GM23338 (cell line): ENCODE results near the gene TRIM37. TPM values are rescaled to one million over a fixed set of nuclear protein-coding genes. Genes with fewer than 3 reads are reported as not detected.

Source experiments
- ATAC-seq: fragments of 200-7000 bp; cut with Tn5 transposase; 3 replicates; pipeline ENCODE4 v1.9.1; 2020
- DNase-seq: peaks from one replicate; pipeline ENCODE4 v3.0.0-alpha.2; 2015; ENCODE audit warnings: low spot score
- H2AFZ ChIP-seq: fragments of 200-600 bp; sonication (generic); 2 replicates; pipeline ENCODE4 v1.8.0; 2016; ENCODE audit warnings: antibody characterized with exemption, mild to moderate bottlenecking, moderate library complexity
- H3F3A ChIP-seq: fragments of 200-600 bp; sonication (generic); replicated peaks from 2 replicates; pipeline ENCODE4 v1.8.0; 2017; ENCODE audit warnings: antibody characterized with exemption, mixed run types, low read depth
- H3K27ac ChIP-seq: fragments of 200-600 bp; sonication (generic); 2 replicates; pipeline ENCODE4 v1.6.1; 2016; ENCODE audit warnings: low read depth
- H3K27me3 ChIP-seq: fragments of 200-600 bp; sonication (generic); 2 replicates; pipeline ENCODE4 v1.8.0; 2016; ENCODE audit warnings: mild to moderate bottlenecking, mixed run types, moderate library complexity; ENCODE audit not compliant: insufficient read depth
- H3K36me3 ChIP-seq: fragments of 200-600 bp; sonication (generic); 2 replicates; pipeline ENCODE4 v1.8.0; 2016; ENCODE audit warnings: mild to moderate bottlenecking; ENCODE audit not compliant: insufficient read depth
- H3K4me1 ChIP-seq: fragments of 200-600 bp; sonication (generic); 2 replicates; pipeline ENCODE4 v1.8.0; 2016; ENCODE audit warnings: mild to moderate bottlenecking, moderate library complexity; ENCODE audit not compliant: insufficient read depth
- H3K4me2 ChIP-seq: fragments of 200-600 bp; sonication (generic); 2 replicates; pipeline ENCODE4 v1.7.1; 2017; ENCODE audit warnings: mixed run types
- H3K4me3 ChIP-seq: fragments of 200-600 bp; sonication (generic); 2 replicates; pipeline ENCODE4 v1.6.1; 2016; ENCODE audit warnings: mixed run types
- H3K79me2 ChIP-seq: fragments of 200-600 bp; sonication (generic); replicated peaks from 2 replicates; pipeline ENCODE4 v1.8.0; 2017; ENCODE audit warnings: mild to moderate bottlenecking; ENCODE audit not compliant: insufficient read depth
- H3K9me2 ChIP-seq: fragments of 200-600 bp; sonication (generic); 2 replicates; pipeline ENCODE4 v1.8.0; 2017; ENCODE audit not compliant: insufficient read depth
- H4K20me1 ChIP-seq: fragments of 200-600 bp; sonication (generic); replicated peaks from 2 replicates; pipeline ENCODE4 v1.8.0; 2017; ENCODE audit warnings: mild to moderate bottlenecking; ENCODE audit not compliant: insufficient read depth
- H3K27ac Mint-ChIP-seq: 2 replicates; pipeline ENCODE4 v1.8.0; 2020; ENCODE audit warnings: inconsistent platforms, mild to moderate bottlenecking, moderate library complexity, mixed read lengths
- H3K27me3 Mint-ChIP-seq: 3 replicates; pipeline ENCODE4 v1.8.0; 2022; ENCODE audit warnings: low read depth, mild to moderate bottlenecking, moderate library complexity, mixed read lengths, inconsistent platforms; ENCODE audit not compliant: insufficient read depth, poor library complexity
- H3K36me3 Mint-ChIP-seq: 3 replicates; pipeline ENCODE4 v1.8.0; 2021; ENCODE audit warnings: low read depth, mild to moderate bottlenecking, inconsistent platforms, moderate library complexity, mixed read lengths
- H3K4me1 Mint-ChIP-seq: 3 replicates; pipeline ENCODE4 v1.8.0; 2020; ENCODE audit warnings: mild to moderate bottlenecking, inconsistent platforms, mixed read lengths
- H3K4me3 Mint-ChIP-seq: 3 replicates; pipeline ENCODE4 v1.8.0; 2021; ENCODE audit warnings: moderate library complexity, mild to moderate bottlenecking, inconsistent platforms, mixed read lengths
- H3K9me3 Mint-ChIP-seq: 3 replicates; pipeline ENCODE4 v1.8.0; 2020; ENCODE audit warnings: moderate library complexity, mild to moderate bottlenecking, inconsistent platforms, mixed read lengths
- CREB1 ChIP-seq: fragments of 250-450 bp; sonication (Bioruptor Pico); IDR thresholded peaks from 2 replicates; pipeline ENCODE4 v1.5.0; 2020; ENCODE audit warnings: low read depth, mild to moderate bottlenecking, moderate library complexity
- ETS1 ChIP-seq: IDR thresholded peaks from 2 replicates; pipeline ENCODE4 v1.6.1; 2016; ENCODE audit warnings: antibody characterized with exemption
- EZH2 ChIP-seq: fragments of 200-600 bp; sonication (generic); IDR thresholded peaks from one replicate; pipeline ENCODE4 v1.8.0; 2017; ENCODE audit warnings: antibody characterized with exemption, mild to moderate bottlenecking, low read depth; ENCODE audit not compliant: unreplicated experiment
- EZH2phosphoT487 ChIP-seq: fragments of 200-600 bp; sonication (generic); IDR thresholded peaks from one replicate; pipeline ENCODE4 v1.8.1; 2018; ENCODE audit warnings: antibody characterized with exemption; ENCODE audit not compliant: unreplicated experiment
- JUNB ChIP-seq: IDR thresholded peaks from one replicate; pipeline ENCODE4 v1.6.1; 2016; ENCODE audit warnings: antibody characterized with exemption; ENCODE audit not compliant: unreplicated experiment
- NANOG ChIP-seq: IDR thresholded peaks from 2 replicates; pipeline ENCODE4 v1.6.1; 2016; ENCODE audit warnings: antibody characterized with exemption, borderline replicate concordance
- POLR2AphosphoS5 ChIP-seq: IDR thresholded peaks from 2 replicates; pipeline ENCODE4 v1.6.1; 2016; ENCODE audit warnings: antibody characterized with exemption, low read depth
- REST ChIP-seq: IDR thresholded peaks from one replicate; pipeline ENCODE4 v1.6.1; 2018; ENCODE audit warnings: antibody characterized with exemption; ENCODE audit not compliant: unreplicated experiment
- STAT1 ChIP-seq: IDR thresholded peaks from one replicate; pipeline ENCODE4 v1.6.1; 2016; ENCODE audit warnings: antibody characterized with exemption; ENCODE audit not compliant: unreplicated experiment
- ZNF114 ChIP-seq: fragments of 250-450 bp; sonication (Bioruptor Pico); IDR thresholded peaks from 2 replicates; pipeline ENCODE4 v1.5.0; 2020; ENCODE audit warnings: mild to moderate bottlenecking, moderate library complexity
- ZNF331 ChIP-seq: fragments of 250-450 bp; sonication (Bioruptor Pico); IDR thresholded peaks from 2 replicates; pipeline ENCODE4 v1.5.0; 2020; ENCODE audit warnings: low read depth, mild to moderate bottlenecking, moderate library complexity
- polyA plus RNA-seq: library from polyadenylated mRNA; unstranded; fragments of >200 nt; fragmentation: Nextera tagmentation; extraction: Ambion mirVana; gene quantifications from 2 replicates; pipeline ENCODE4 v1.2.1, GENCODE V29; 2016
- total RNA-seq: library from RNA; depleted of rRNA; stranded (reverse); fragments of >200 nt; shearing (Covaris generic); gene quantifications from 2 replicates; pipeline ENCODE4 v1.2.3, GENCODE V29; 2014
- TF ChIP-seq, protein P1 (sequence below), 2 experiments: fragments of 200-600 bp in 1 of 2; sonication (generic) in 1 of 2; conservative IDR thresholded peaks; 2 replicates each; pipeline versions ENCODE4 v1.5.1 to v1.6.1; 2016 to 2017; ENCODE audit warnings: antibody characterized with exemption in 2 of 2, low read depth in 2 of 2, mild to moderate bottlenecking in 2 of 2, moderate library complexity in 1 of 2

TRIM37 gene
- total and polyA plus RNA-seq, 2 experiments from 2014 or later, result 61.1 to 71.2 TPM

- TF ChIP-seq, protein P1, sequence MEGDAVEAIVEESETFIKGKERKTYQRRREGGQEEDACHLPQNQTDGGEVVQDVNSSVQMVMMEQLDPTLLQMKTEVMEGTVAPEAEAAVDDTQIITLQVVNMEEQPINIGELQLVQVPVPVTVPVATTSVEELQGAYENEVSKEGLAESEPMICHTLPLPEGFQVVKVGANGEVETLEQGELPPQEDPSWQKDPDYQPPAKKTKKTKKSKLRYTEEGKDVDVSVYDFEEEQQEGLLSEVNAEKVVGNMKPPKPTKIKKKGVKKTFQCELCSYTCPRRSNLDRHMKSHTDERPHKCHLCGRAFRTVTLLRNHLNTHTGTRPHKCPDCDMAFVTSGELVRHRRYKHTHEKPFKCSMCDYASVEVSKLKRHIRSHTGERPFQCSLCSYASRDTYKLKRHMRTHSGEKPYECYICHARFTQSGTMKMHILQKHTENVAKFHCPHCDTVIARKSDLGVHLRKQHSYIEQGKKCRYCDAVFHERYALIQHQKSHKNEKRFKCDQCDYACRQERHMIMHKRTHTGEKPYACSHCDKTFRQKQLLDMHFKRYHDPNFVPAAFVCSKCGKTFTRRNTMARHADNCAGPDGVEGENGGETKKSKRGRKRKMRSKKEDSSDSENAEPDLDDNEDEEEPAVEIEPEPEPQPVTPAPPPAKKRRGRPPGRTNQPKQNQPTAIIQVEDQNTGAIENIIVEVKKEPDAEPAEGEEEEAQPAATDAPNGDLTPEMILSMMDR (conservative IDR thresholded peaks at IDR 0.05; ENCODE audit: low read depth in 2 of 2), result no peak
- TF ChIP-seq POLR2AphosphoS5 (no peak), REST (no peak), ZNF114 (no peak), ZNF331 (CRISPR knock-in tag) (no peak), NANOG (no peak), ETS1 (no peak)
Observed at GRCh38 chr17:58947411-58947810, 159.3 kb downstream of the TRIM37 start (continued).

DNA sequence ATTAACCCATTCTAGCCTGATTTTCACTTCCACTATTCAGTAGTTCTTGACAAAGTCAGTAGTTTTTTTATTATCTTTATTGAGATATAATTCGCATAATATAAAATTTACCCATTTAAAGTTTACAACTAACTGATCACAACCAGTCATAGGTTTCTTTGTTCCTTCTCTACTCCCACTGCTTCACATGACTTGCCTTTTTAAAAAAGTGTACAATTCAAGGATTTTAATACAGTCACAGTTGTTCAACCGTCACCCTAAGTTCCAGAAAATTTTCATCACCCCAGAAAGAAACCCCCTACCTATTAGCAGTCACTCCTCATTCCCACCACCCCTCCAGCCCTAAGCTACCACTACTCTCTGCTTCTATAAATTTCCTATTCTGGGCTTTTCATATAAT is 162.5 kb downstream of the TRIM37 start:
- H3K36me3 Mint-ChIP-seq, result no peaks in the 10 kb centered on the region
- Histone ChIP-seq H3K36me3 (no peaks in the 10 kb centered on the region), H3K4me3 (no peak overlapping the region), H3F3A (no peaks in the 10 kb centered on the region), H3K9me2 (no peaks in the 10 kb centered on the region), H4K20me1 (no peaks in the 10 kb centered on the region), H3K27me3 (no peaks in the 10 kb centered on the region), H3K4me2 (no peak overlapping the region), H2AFZ (no peak overlapping the region), H3K79me2 (no peaks in the 10 kb centered on the region), H3K4me1 (no peaks in the 10 kb centered on the region), H3K27ac (no peak overlapping the region)
- ATAC-seq (no peak), DNase-seq (no peak)
- no peaks in the 10 kb centered on the region for H3K4me1 Mint-ChIP-seq
- no peaks in the 10 kb centered on the region for H3K27me3 Mint-ChIP-seq
- H3K27ac Mint-ChIP-seq, result no peak overlapping the region
- no peak overlapping the region for H3K4me3 Mint-ChIP-seq
- 0 out of 3 replicates have a peak, but pooled peaks cover under 1% of the 10 kb centered on the region for H3K9me3 Mint-ChIP-seq
- TF ChIP-seq REST, result no peak
- no peak for TF ChIP-seq EZH2
- TF ChIP-seq ZNF114, result no peak
- no peak for TF ChIP-seq JUNB
- no peak for TF ChIP-seq STAT1
- TF ChIP-seq ZNF331 (CRISPR knock-in tag), result no peak
- TF ChIP-seq CREB1, result no peak
- TF ChIP-seq EZH2phosphoT487, result no peak
- no peak for TF ChIP-seq POLR2AphosphoS5
- no peak for TF ChIP-seq ETS1
- TF ChIP-seq, protein P1 (conservative IDR thresholded peaks at IDR 0.05; ENCODE audit: low read depth in 2 of 2), result no peak
